Activated CD8-positive, alpha-beta memory T cell treated with anti-CD3 and anti-CD28 coated beads for 24 hours (primary cell): Measurements from ENCODE around the gene KCTD10.

Experiments used
- DNase-seq: peaks from one replicate; pipeline ENCODE4 v3.0.0-alpha.2; 2020

Gene KCTD10

GRCh38 chr12:109477185-109477962, at the start of gene KCTD10, which contains the start of gene UBE3B:
TSS of gene KCTD10 (minus strand) at chr12:109477300. CDS start at chr12:109477262, 38 bp downstream.
TSS of gene UBE3B (plus strand) at chr12:109477634. CDS start at chr12:109483552, 5,918 bp downstream.
- DNase-seq, result peak; percentile 95

DNA sequence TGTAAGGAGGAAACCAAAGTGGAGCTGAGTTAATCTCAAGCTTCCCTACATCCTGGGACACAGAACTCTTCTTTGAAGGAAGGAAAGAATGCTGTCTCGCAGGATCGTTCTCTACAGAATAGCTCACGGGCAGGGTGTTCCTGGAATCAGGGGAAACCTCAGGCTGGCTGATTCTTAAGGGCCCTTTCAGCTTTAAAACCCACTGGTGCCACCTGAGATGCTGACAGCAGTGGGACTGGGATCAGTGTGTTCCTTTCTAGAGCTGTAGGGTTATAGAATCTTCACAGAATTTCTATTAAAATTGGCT, 48.1 kb upstream of the KCTD10 start:
- DNase-seq, result no peak

DNA sequence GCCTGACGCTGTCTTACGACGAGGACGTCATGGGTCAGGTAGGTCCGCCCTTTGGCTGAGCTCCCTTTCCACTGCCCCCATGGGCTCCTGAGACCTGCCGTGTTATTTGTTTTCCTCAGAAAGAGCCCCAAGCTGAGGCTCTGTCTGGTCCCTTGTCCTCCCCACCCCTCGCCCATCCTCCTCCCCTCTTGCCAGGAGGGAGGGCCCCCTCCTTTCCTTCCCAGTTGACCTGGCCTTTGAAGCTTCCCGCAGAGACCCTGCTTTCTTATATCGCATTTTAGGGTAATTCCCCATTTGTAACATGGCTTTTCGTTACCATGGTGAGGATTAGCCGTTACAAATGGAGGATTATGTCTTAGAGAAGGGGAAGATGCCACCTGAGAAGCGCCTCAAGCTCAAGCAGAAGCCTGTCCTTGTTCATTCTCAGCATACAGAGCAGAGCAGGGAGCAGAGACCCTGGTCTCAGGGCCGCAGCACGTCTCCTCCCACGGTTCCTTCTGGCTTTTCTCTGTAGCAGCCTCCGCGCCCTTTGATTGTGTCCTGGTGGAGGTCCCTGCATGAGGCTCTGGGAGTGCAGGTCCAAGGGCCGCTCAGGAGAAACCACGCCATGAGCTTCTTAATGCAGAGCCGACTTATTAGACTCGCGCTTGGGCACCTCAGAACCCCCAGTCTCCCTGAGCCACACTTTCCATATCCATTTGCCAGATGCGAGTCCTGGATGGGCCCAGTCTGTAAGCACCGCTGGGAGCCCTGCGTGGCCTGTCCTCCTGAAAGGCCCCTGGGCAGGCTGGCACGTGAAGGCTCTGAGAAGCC, 47.6 kb upstream of the KCTD10 start:
- DNase-seq, result no peak

DNA sequence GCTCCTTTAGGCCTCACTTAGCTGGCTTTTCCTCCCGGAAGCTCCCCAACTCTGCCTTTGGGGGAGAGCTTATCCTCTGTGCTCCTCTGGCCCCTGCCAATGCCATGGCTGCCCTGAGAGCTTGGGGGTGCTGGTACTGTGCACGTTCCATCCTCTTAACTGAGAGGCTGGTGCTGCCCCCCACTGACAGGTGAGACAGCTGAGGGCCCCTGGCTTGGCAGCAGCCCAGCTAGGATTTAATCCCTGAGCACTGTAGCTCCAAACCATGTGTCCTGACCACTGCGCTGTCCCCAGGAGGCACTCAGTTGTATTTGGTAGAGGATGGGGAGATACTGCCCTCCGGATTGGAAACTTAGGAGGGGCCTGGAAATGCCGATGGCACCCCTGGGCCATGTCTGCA, 46.4 kb upstream of the KCTD10 start:
- DNase-seq, result no peak

GRCh38 chr12:109523071-109523470, 46.0 kb upstream of the KCTD10 start:
- DNase-seq, result no peak

GRCh38 chr12:109521831-109522230, 44.7 kb upstream of the KCTD10 start:
- no peak for DNase-seq

- DNase-seq, result no peak
These were observed 42.7 kb upstream of the KCTD10 start for GRCh38 chr12:109519787-109520186.

GRCh38 chr12:109518820-109519665, 41.9 kb upstream of the KCTD10 start:
- DNase-seq, result peak; percentile 71

GRCh38 chr12:109517619-109518018, 40.5 kb upstream of the KCTD10 start:
- DNase-seq, result no peak

GRCh38 chr12:109513977-109514376, 36.9 kb upstream of the KCTD10 start:
- no peak for DNase-seq

DNA sequence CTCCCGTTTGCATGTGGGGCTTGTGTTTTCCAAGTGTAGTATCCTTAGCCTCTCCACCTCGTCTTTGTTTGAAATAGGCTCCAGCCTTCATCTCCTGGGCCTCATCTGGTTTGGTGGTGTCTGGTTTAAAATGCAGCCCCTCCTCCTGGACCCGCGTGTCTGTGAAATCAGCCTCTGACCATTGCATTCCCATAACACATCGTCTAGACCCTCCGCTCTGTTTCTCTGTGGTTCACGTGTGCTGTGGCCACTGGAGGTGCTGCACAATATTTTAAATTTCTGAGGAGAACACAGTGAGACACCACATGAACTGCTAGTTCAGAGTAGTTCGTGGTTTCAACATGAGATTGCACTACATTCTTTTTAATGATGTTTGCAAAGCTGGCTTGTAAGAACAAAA, 36.0 kb upstream of the KCTD10 start:
- no peak for DNase-seq

GRCh38 chr12:109512608-109513007, 35.5 kb upstream of the KCTD10 start:
- DNase-seq, result no peak

GRCh38 chr12:109510196-109510595, 33.1 kb upstream of the KCTD10 start:
- DNase-seq, result no peak

DNA sequence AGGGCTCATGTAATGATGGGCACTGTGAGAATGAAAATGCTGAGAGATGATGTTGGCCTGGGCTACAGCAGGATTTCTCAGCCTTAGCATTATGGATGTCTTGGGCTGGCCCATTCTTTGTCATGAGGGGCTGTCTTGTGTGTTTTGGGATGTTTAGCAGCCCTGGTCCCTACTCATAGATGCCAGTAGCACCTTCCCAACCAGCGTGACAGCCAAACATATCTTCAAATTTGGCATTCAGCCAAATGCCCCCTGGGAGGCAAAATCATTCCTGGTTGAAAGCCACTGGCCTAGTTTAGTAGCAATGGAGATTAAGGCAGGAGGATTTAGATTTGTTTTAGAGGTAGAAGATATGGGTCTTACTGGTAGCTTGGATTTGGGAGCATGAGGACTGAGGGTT, 27.0 kb upstream of the KCTD10 start:
- DNase-seq, result no peak

GRCh38 chr12:109503611-109504010, 26.5 kb upstream of the KCTD10 start:
- no peak for DNase-seq

- no peak for DNase-seq
These were observed 25.2 kb upstream of the KCTD10 start for GRCh38 chr12:109502332-109502731.

DNA sequence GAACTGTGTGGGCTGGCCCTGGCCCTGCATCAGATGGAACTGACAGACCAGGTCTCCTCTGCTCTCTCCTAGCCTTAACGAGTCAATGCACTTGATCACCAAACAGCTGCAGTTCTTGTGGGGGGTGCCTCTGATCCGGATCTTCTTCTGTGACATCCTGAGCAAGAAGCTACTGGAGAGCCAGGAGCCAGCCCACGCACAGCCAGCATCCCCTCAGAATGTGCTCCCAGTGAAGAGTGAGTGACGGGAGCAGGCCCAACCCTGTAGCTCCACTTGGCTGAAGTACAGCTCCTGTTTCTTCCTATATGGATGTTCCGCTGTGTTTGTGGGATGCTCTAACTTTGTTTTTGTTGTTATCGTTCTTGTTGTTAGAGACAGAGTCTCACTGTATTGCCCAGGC, 24.2 kb upstream of the KCTD10 start:
- no peak for DNase-seq

DNA sequence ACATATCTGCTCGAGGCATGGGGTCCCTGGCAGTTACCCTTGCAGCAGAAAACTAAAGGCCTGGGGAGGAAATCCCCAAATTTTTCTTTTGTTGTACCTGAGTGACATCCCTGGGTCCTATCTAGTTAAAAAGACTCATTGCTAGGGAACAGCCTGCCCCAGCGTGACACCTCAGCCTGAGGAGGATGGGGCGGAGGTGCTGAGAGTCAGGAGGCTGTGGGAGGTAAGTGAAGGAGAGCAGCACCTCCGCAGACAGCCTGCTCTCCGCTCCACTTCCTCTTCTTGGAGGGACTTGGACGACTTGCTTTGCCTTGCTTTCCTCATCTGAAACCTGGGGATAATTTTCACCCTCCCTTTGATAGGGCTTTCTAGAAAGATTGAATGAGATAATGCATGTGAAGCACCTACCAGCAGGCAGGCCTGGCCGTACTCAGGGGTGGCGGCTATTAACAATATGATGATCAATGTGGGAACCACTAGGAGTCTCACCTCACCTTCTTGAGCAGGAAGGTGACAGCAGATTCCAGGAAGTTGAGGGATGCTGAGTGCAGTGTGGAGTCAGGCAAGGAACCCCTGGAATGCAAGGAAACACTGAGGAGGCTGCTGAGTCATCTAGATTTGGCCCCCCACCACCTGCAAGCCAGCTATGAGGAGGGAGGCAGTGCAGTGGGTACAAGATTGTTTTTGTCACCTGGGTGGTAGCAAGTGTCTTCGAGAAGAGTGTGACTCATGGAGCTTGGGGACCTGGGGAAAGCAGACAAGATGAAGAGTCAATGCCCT, 23.5 kb upstream of the KCTD10 start:
- no peak for DNase-seq

DNA sequence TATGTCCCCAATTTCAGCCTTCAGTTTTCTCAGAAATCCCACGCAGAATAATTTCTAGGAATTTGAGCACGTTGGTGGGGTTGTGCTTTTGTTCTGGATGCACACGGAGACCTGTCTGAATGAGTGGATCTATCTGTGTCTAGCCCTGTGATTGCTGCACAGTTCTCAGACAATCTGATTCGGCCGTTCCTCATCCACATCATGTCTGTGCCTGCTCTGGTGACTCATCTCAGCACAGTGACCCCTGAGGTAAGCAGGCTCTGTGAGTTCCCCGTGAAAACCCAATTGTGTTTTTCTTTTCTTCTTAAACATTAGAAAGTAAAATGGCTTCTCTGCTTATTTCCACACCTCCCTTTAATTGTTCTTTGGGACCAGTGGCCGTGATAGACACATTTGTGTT, 20.6 kb upstream of the KCTD10 start:
- no peak for DNase-seq

- no peak for DNase-seq
These were observed 19.2 kb upstream of the KCTD10 start for GRCh38 chr12:109496306-109496705.

GRCh38 chr12:109495012-109495411, 17.9 kb upstream of the KCTD10 start:
- DNase-seq, result no peak

GRCh38 chr12:109494348-109494881, 17.3 kb upstream of the KCTD10 start:
- no peak for DNase-seq
